ENCODE results near the gene TMEM217. TPM values are rescaled to one million over a fixed set of nuclear protein-coding genes. Genes with fewer than 3 reads are reported as not detected.

Gene TMEM217
- total and polyA plus RNA-seq, 2 of the 8 experiments (the other 6 are each of a cell fraction or from before 2014, with no cell fraction given), result 0.60 to 1.1 TPM

- H3K18ac ChIP-seq (ENCODE audit: extremely low read depth, low read length), result no peak overlapping the region
- ChIA-PET POLR2A (ENCODE audit: partially characterized antibody) (interaction anchor here (1.6 to 2.1 kb wide), 2 partner anchors 11 to 16 kb away, joined by 4 to 5 read pairs; partner anchors contain the start of genes TBC1D22B and TMEM217), CTCF (ENCODE audit: partially characterized antibody) (no interaction called here)
- H3K56ac ChIP-seq (replicated peaks; ENCODE audit: insufficient read length, low read depth, low read length), result no peak overlapping the region
- H3K23ac ChIP-seq (ENCODE audit: insufficient read length), result no peak overlapping the region
- FAIRE-seq (no peak), DNase-seq (ENCODE audit: low read depth in 1 of 2, low spot score in 2 of 2) (no peak)
- no peak overlapping the region for H3K4me2 ChIP-seq (ENCODE audit: insufficient read depth in 1 of 2, low read depth in 2 of 2, low read length in 2 of 2)
- WGBS, 2 experiments (ENCODE audit: extremely low coverage in 1 of 2, insufficient coverage in 1 of 2, insufficient read length in 1 of 2, insufficient replicate concordance in 2 of 2, low coverage in 1 of 2, low lambda C conversion rate in 2 of 2, missing lambda C conversion rate in 1 of 2), result 88% methylated on average over 5 of the region's 5 CpGs; no CpG with 5 or more reads in 1 of the 2 experiments
- no peak overlapping the region; the same call in 1 of the 2 replicates for H2AFZ ChIP-seq (ENCODE audit: low read length)
- no peaks in the 10 kb centered on the region for H3K79me2 ChIP-seq (ENCODE audit: control insufficient read depth in 1 of 2, insufficient read depth in 2 of 2, low read length in 2 of 2)
- H3K4ac ChIP-seq (replicated peaks; ENCODE audit: insufficient read length, low read depth, low read length), result no peak overlapping the region
- H3K9me3 ChIP-seq (ENCODE audit: insufficient read depth in 2 of 2, low read depth in 1 of 2, low read length in 1 of 2), result no peaks in the 10 kb centered on the region
- no peak overlapping the region for H2BK12ac ChIP-seq (ENCODE audit: low read depth, low read length)
- no peak overlapping the region for H3K27ac ChIP-seq (ENCODE audit: low read depth, low read length)
- no peaks in the 10 kb centered on the region for H3K4me1 ChIP-seq (replicated peaks in 1 of 4; ENCODE audit: control insufficient read depth in 3 of 4, insufficient read depth in 4 of 4, low read length in 3 of 4)
- no peak overlapping the region for H2BK120ac ChIP-seq (replicated peaks; ENCODE audit: low read depth, low read length)
- H2BK15ac ChIP-seq (ENCODE audit: low read length), result no peak overlapping the region
- H3K27me3 ChIP-seq (replicated peaks in 1 of 4; ENCODE audit: control insufficient read depth in 3 of 4, extremely low read depth in 1 of 4, insufficient read depth in 3 of 4, low read length in 3 of 4), result no peaks in the 10 kb centered on the region
- no peaks in the 10 kb centered on the region for H3K79me1 ChIP-seq (ENCODE audit: low read depth, low read length)
- no peak overlapping the region for H4K91ac ChIP-seq (replicated peaks; ENCODE audit: insufficient read length, low read length)
- H4K5ac ChIP-seq (ENCODE audit: insufficient read length, low read depth, low read length), result no peak overlapping the region
- no peak overlapping the region for H3K14ac ChIP-seq (ENCODE audit: insufficient read length)
- no peaks in the 10 kb centered on the region for H3K36me3 ChIP-seq (ENCODE audit: control insufficient read depth in 2 of 4, insufficient read depth in 4 of 4, low read length in 3 of 4)
- H3K9ac ChIP-seq (replicated peaks in 1 of 4; ENCODE audit: extremely low read depth in 1 of 4, low read depth in 3 of 4, low read length in 3 of 4), result no peak overlapping the region
- no peaks in the 10 kb centered on the region for H4K20me1 ChIP-seq (replicated peaks in 1 of 2; ENCODE audit: control insufficient read depth in 1 of 2, insufficient read depth in 2 of 2, low read length in 2 of 2)
- H4K8ac ChIP-seq (ENCODE audit: extremely low read depth, insufficient read depth, low read length), result no peak overlapping the region
- no peak overlapping the region for H2AK5ac ChIP-seq (ENCODE audit: low read depth, low read length)
- H3K4me3 ChIP-seq (ENCODE audit: extremely low read depth in 1 of 4, insufficient read depth in 2 of 4, low read depth in 3 of 4, low read length in 4 of 4), result no peak overlapping the region
- no peak overlapping the region for H2BK20ac ChIP-seq (ENCODE audit: low read length)
- TF ChIP-seq TEAD4 (IDR thresholded peaks at IDR 0.05; ENCODE audit: low read depth, low read length) (no peak), MAFK (IDR thresholded peaks at IDR 0.05; ENCODE audit: low read depth, low read length) (no peak), HDAC6 (IDR thresholded peaks at IDR 0.05; ENCODE audit: low read depth, low read length) (no peak), RAD21 (IDR thresholded peaks at IDR 0.05 in 1 of 2, conservative IDR thresholded peaks at IDR 0.05 in 1 of 2; ENCODE audit: low read depth in 2 of 2, low read length in 2 of 2) (no peak), SUZ12 (IDR thresholded peaks at IDR 0.05; ENCODE audit: low read length) (no peak)
- no peak overlapping the region for H2BK5ac ChIP-seq (ENCODE audit: low read depth, low read length)
- no peaks in the 10 kb centered on the region for H3K23me2 ChIP-seq (ENCODE audit: low read depth, low read length)
Observed at GRCh38 chr6:37241775-37242428, 16.0 kb downstream of the TMEM217 start.
